ENCODE results near the gene SRR. TPM values are rescaled to one million over a fixed set of nuclear protein-coding genes. Genes with fewer than 3 reads are reported as not detected.
"Not testable (repeated sequence)": the region's sequence is repeated elsewhere in the genome, so short reads cannot be mapped to it uniquely, and the experiment has no call there.

SRR gene
- total RNA-seq, 1 donor from 2014 or later: 57.9 TPM

- no peak for DNase-seq
Measured at GRCh38 chr17:2292100-2292499, 11.7 kb upstream of the SRR start.

GRCh38 chr17:2295575-2295974 lies 8.2 kb upstream of the SRR start:
- no peak for DNase-seq

DNA sequence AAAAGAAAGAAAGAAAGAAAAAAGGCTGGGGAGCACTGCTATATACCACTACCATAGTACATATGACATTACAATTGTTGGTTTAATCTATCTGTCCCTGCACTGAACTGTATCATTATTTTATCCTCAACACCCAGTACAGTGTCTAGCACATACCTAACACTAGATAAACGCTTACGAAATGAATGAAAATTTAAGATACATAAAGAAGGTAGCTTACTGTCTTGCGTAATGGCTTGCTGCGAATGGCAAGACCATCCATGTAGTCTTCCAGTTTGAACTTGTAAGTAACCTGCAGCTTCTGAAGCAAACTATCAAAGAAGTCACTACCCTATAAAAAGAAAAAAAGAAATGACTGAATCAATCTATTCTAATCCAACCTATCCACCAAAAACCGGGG lies 6.7 kb upstream of the SRR start:
- DNase-seq: no peak

DNA sequence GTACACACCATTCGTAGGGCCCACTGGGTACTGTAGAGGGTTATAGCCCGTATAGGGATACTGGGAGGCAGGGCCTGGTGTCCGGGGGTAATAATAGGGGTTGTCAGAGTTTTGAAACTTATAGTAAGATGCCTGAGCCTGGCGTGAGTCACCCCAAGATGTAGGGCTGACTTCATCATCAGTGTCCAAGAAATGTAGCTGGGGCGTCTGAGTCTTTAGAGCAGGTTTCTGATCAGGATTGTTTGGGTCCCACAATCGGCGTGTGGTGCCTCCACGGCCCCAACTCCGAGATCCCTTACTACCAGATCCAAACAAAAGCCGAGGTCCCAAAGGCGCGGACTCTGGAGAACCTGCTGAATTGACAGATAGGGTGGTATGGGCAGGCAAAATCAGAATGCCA lies 4.6 kb upstream of the SRR start:
- no peak for DNase-seq

DNA sequence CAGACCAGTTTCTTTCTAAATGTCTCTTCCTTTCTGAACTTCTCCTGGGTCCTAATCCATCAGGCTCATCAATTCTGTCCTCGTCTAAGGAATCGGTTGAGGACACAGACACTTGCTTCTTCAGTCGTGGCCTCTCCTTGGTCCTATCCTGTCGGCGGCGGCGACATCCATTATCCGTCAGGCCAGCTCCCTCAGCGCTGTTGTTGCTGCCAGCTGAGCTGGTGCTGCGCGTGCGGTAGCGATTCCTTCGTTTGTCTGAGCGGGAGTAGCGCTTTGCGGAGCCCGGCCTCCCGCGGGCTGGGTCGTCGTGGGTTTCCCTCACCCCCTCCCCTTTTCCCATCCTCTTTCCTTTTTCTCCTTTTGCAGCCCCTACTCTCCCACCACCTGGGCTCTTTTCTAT lies 4.0 kb upstream of the SRR start:
- DNase-seq: no peak

DNA sequence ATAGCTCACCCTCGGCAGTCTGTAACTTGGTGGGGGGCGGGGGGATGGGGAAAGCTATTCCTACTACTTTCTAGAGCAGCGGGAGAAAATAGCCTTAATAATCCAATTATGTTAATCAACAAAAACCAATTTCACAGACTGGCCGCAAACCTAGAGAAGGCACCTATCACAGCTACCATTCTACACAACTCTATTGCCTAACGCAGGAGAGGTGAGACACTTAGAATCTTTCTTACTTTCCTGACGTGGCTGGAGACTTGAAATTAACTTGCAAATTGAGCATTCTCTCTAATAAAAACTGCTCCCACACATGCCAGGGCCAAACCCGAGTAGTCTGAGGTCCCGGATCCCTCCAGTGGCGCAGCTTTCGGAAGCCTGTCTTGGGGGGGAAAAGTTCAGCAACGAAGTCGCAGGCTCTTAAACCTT lies 959 bp upstream of the SRR start:
- no peak for DNase-seq

DNA sequence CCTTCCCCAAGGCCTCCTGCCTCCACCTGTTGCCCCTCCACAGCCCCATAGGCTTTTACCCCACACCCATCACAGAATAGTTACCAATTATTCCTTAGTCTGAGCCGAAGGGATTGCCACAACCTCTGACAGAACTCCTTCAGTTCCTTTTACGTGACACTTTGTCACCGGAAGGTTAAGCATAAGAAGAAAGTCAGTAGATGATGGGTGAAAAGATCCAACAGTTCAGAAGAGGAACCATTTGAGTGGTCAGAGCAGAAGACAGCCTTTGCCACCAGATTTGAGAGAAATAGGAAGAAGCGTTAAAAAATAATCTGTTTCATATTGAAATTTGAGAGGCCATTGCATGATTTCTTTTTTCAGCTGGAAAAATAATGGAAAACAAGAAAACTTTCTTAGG lies 1.2 kb downstream of the SRR start:
- DNase-seq: no peak

- no peak for DNase-seq
Measured at GRCh38 chr17:2309338-2310154, 5.8 kb downstream of the SRR start.

DNA sequence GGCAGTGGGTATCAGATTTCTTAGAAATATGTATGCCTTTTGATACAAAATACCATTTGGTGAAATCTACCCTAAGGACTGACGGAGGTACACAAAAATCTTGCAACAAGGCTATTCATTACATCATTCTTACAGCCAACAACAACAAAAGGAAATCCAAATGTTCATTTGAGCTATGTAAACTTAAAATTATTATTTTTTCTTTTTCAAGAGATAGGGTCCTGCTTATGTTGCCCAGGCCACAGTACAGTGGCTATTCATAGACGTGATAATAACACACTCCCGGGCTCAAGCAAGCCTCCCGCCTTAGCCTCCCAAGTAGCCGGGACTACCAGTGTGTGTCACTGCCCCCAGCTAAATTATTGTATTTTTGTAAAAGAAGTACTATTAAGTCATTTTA lies 9.0 kb downstream of the SRR start:
- DNase-seq: no peak

GRCh38 chr17:2316916-2317205 lies 13.1 kb downstream of the SRR start:
- not testable (repeated sequence) for DNase-seq

DNA sequence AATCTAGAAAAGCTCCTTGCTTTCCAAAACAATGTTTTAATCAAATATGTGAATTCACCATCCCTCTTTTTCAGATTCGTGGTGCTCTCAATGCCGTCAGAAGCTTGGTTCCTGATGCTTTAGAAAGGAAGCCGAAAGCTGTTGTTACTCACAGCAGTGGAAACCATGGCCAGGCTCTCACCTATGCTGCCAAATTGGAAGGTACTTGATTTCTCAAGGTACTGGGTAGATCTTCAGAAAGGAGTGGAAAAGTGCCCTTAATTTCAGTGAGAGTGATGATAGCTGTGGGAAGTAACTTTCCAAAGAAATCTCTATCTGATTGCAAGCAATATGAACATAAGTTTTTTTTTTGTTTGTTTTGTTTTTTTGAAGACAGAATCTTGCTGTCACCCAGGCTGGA lies 14.0 kb downstream of the SRR start:
- no peak for DNase-seq

DNA sequence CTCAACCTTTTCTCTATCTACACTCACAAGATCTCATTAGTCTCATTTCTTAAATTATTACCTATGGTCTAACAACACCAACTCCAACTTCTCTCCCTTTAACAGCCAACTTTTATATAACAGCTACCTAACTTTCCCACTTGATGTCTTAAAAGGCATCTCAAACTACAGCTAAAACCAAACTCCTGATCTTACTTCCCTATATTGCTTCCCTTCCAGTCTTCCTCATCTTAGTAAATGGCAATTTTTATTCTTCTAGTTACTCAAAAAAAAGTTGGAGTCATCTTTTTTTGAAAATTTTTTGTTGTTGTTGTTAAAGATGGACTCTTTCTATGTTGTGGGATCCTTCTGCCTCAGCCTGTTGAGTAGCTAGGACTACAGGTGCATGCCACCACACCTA lies 15.3 kb downstream of the SRR start:
- no peak for DNase-seq

- no peak for DNase-seq
Measured at GRCh38 chr17:2321399-2321798, 17.6 kb downstream of the SRR start.

DNA sequence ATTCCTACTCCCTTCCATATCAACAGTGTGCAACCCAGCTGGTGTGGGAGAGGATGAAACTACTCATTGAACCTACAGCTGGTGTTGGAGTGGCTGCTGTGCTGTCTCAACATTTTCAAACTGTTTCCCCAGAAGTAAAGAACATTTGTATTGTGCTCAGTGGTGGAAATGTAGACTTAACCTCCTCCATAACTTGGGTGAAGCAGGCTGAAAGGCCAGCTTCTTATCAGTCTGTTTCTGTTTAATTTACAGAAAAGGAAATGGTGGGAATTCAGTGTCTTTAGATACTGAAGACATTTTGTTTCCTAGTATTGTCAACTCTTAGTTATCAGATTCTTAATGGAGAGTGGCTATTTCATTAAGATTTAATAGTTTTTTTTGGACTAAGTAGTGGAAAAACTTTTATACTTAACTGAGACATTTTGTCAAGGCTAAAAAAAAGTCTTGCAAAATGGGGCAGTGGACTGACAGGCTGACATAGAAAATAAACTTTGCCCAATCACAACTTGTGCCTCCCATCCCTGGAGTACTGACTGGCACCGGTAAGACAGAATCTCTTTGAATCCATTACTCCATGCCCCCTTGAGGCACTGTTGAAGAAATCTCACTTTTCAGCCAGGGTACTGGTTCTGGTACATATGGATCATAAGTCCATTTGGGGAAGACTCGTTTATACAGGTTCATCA lies 20.0 kb downstream of the SRR start:
- no peak for DNase-seq

DNA sequence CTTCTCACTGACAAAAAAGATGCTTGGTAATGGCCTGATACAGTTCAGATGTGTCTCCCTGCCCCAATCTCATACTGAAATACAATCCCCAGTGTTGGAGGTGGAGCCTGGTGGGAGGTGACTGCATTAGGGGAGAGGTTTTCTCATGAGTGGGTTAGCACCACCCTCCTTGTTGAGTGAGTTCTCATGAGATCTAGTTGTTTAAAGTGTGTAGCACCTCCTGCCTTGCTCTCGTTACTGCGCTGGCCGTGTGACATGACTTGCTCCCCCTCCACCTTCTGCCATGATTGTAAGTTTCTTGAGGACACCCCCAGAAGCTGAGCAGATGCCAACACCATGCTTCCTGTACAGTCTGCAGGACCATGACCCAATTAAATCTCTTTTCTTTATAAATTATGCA lies 27.6 kb downstream of the SRR start:
- no peak for DNase-seq

GRCh38 chr17:2335726-2336214 lies 32.0 kb downstream of the SRR start:
- no peak for DNase-seq

DNA sequence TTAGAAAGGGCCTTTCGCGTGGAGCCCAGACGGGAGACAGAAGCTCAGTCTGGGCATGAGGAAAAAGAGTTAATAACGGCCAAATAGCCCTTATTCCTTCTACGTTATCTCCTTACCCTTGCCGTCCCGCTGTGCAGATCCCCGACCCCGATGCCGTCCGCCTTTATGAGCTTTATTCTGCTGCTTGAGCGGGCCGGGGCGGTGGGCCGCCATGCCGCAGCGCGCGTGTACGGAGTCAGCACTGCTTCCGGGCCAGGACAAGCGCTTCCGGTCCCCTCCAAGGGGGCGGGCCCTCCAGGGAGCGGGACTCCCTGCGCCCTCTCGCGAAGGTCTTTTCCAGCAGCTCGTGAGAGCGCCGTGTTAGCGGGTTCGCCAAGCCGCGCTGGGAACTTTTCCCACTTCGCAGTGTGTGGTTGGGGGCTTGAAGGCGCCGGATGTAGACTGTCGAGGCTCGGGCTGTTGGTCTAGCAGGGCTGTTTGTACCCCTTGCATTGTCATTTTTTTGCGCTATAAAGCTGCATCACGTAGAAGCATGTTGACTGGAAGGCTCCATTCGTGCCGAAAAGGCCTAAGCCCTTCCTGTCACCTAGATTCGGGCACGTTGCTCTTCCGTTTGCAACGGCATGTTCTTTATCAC lies 32.6 kb downstream of the SRR start, which contains the start of gene TSR1:
Gene TSR1 (minus strand): TSS at position 243 of the 637 bp plus-strand sequence. CDS start 30 bp downstream, at position 213.
- DNase-seq: peak; percentile 83

- peak; percentile 45 for DNase-seq
Measured at GRCh38 chr17:2336852-2337543, 33.2 kb downstream of the SRR start, which contains the start of gene SGSM2. SGSM2 (plus strand) TSS chr17:2337501; CDS start chr17:2337689, 188 bp downstream.

GRCh38 chr17:2337544-2338314 lies 34.0 kb downstream of the SRR start:
- DNase-seq: peak; percentile 60

GRCh38 chr17:2338315-2338657 lies 34.5 kb downstream of the SRR start:
- DNase-seq: no peak

DNA sequence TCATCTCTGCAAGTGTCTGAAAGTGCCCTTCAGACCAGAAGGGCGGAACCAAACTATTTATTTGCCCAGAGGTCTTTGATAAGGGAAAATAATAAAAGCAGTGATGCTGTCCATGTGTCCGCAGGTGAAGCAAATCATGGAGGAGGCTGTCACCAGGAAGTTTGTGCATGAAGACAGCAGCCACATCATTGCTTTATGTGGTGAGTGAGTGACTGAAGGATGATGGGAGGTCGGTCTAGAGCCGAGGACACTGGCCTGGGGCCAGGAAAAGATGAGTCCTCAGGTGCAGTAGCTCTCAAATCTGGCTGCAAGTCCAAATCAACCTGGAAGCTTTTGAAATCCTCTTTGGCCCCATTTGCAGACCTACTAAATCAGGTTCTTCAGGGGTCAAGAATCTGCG lies 39.7 kb downstream of the SRR start:
- no peak for DNase-seq

- DNase-seq: no peak
Measured at GRCh38 chr17:2344528-2344927, 40.8 kb downstream of the SRR start.

Data from occipital lobe (tissue), 2 donors.